Transverse colon (tissue), 4 donors: ENCODE results near the gene OLFM2.
A peak's percentile ranks its signal among the peaks of the same experiment; 100 is the strongest.

Experiments used
- CTCF ChIP-seq, 5 experiments: fragments of 200-600 bp in 3 of 5; fragments of 450-650 bp in 2 of 5; sonication (generic) in 3 of 5; IDR thresholded peaks; 1 replicate in 2 of 5; 2 replicates in 3 of 5; pipeline ENCODE4 v1.5.1; 2016 to 2017; ENCODE audit warnings: antibody characterized with exemption in 5 of 5, inconsistent platforms in 3 of 5, mild to moderate bottlenecking in 2 of 5, moderate library complexity in 1 of 5
- EP300 ChIP-seq: sonication (generic); formaldehyde crosslinking; IDR thresholded peaks from one replicate; pipeline ENCODE4 v1.6.1; 2017; ENCODE audit warnings: antibody characterized with exemption, low read depth
- POLR2A ChIP-seq: fragments of 450-650 bp; IDR thresholded peaks from one replicate; pipeline ENCODE4 v1.6.1; 2016; ENCODE audit warnings: antibody characterized with exemption, mild to moderate bottlenecking, moderate library complexity
- POLR2AphosphoS5 ChIP-seq, 3 donors: sonication (generic); formaldehyde crosslinking; IDR thresholded peaks; one replicate each; pipeline ENCODE4 v1.6.1; 2016; ENCODE audit warnings: antibody characterized with exemption in 3 of 3

DNA sequence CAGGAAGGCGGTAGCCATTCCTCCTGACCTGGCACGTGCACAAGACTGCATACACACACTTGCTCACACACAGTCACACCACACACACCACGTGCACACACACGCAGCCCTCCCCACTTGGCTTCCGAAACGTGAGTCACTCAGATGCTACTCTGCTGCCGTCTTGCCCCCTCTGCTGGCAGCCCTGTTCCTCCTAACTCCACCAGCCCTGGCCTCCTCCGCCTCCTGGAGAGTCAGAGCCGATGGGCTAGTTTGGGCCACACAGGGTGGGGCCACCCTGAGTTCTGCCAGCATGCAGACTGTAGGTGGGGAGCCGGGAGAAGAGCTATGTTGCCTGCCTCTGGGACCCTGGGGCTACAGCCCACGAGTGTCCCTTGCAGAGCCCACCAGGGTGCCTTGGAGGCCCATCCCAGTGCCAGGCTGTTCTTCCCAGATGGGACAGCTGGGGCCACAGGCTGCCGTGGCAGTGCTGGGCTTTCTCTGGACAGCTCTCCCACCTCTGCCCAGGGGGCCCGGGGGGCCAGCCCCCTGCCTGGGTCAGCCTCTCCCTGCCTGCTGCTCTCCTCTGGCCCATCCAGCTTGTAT lies 89.1 kb downstream of the OLFM2 start:
- TF ChIP-seq CTCF (IDR thresholded peaks at IDR 0.05) (peak in 4 of 5 experiments; percentile 22 to 31 (median 22)), EP300 (no peak), POLR2AphosphoS5 (IDR thresholded peaks at IDR 0.05) (no peak), POLR2A (no peak)
